Brain microvascular endothelial cell (primary cell): Measurements from ENCODE around the gene GNAO1.

ENCODE experiments used
- DNase-seq: peaks from one replicate; pipeline ENCODE4 v3.0.0-alpha.2; 2020
- H3K27ac ChIP-seq: fragments of 250-450 bp; sonication (Bioruptor Pico); 2 replicates; pipeline ENCODE4 v1.5.1; 2020; ENCODE audit warnings: mild to moderate bottlenecking, moderate library complexity
- H3K27me3 ChIP-seq: fragments of 250-450 bp; sonication (Bioruptor Pico); replicated peaks from 2 replicates; pipeline ENCODE4 v1.5.1; 2020; ENCODE audit warnings: mild to moderate bottlenecking
- H3K36me3 ChIP-seq: fragments of 250-450 bp; sonication (Bioruptor Pico); replicated peaks from 2 replicates; pipeline ENCODE4 v1.5.1; 2020; ENCODE audit warnings: mild to moderate bottlenecking
- H3K4me3 ChIP-seq: 2 replicates; pipeline ENCODE4 v1.5.1; 2011; ENCODE audit warnings: low read depth, mild to moderate bottlenecking, control low read depth, low read length, moderate library complexity
- in situ Hi-C: cut with HindIII; loops from 2 replicates; pipeline ENCODE4 v1.10.0; 2017; ENCODE audit warnings: low sequenced_read_pairs, low pct_ligation_motif_present
- TF ChIP-seq, protein P1 (sequence below): IDR thresholded peaks from 2 replicates; pipeline ENCODE4 v1.5.1; 2011; ENCODE audit warnings: low read depth, mild to moderate bottlenecking, moderate library complexity, low read length, control low read depth, inconsistent platforms; ENCODE audit errors: missing control alignments

The GNAO1 gene

GRCh38 chr16:56190677-56191155 is 573 bp upstream of the GNAO1 start:
- TF ChIP-seq, protein P1, sequence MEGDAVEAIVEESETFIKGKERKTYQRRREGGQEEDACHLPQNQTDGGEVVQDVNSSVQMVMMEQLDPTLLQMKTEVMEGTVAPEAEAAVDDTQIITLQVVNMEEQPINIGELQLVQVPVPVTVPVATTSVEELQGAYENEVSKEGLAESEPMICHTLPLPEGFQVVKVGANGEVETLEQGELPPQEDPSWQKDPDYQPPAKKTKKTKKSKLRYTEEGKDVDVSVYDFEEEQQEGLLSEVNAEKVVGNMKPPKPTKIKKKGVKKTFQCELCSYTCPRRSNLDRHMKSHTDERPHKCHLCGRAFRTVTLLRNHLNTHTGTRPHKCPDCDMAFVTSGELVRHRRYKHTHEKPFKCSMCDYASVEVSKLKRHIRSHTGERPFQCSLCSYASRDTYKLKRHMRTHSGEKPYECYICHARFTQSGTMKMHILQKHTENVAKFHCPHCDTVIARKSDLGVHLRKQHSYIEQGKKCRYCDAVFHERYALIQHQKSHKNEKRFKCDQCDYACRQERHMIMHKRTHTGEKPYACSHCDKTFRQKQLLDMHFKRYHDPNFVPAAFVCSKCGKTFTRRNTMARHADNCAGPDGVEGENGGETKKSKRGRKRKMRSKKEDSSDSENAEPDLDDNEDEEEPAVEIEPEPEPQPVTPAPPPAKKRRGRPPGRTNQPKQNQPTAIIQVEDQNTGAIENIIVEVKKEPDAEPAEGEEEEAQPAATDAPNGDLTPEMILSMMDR, result no peak
- in situ Hi-C loops, result no loop called here
- H3K36me3 ChIP-seq, result no peaks in the 10 kb centered on the region
- no peak overlapping the region for H3K27ac ChIP-seq
- no peak for DNase-seq
- peaks cover 61% of the 10 kb centered on the region for H3K27me3 ChIP-seq
- H3K4me3 ChIP-seq, result peak overlapping the region; percentile 49

GRCh38 chr16:56191835-56192634 is 746 bp downstream of the GNAO1 start:
- peak overlapping the region; percentile 46 for H3K4me3 ChIP-seq
- TF ChIP-seq, protein P1, result no peak
- H3K36me3 ChIP-seq, result no peaks in the 10 kb centered on the region
- DNase-seq, result no peak
- peaks cover 63% of the 10 kb centered on the region for H3K27me3 ChIP-seq
- in situ Hi-C loops, result no loop called here
- no peak overlapping the region for H3K27ac ChIP-seq

DNA sequence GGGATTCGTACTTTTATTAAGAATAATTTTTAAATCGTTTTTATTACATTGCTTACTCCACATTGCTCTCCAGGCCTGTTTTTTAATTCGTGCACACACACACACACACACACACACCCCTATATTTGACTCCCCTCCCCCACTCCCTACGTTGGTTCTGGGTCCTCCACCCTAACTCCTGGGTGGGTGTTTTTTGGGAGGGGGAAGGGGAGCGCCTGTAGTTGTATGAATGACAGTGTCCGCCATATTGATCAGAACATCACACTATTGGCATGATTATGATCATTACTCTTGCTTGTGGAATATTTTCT is 1.3 kb downstream of the GNAO1 start:
- Histone ChIP-seq H3K27me3 (peaks cover 60% of the 10 kb centered on the region), H3K27ac (no peak overlapping the region), H3K36me3 (no peaks in the 10 kb centered on the region), H3K4me3 (no peak overlapping the region)
- TF ChIP-seq, protein P1, result no peak
- in situ Hi-C loops, result no loop called here
- no peak for DNase-seq

GRCh38 chr16:56192986-56193945 is 2.0 kb downstream of the GNAO1 start:
- peaks cover 60% of the 10 kb centered on the region for H3K27me3 ChIP-seq

DNA sequence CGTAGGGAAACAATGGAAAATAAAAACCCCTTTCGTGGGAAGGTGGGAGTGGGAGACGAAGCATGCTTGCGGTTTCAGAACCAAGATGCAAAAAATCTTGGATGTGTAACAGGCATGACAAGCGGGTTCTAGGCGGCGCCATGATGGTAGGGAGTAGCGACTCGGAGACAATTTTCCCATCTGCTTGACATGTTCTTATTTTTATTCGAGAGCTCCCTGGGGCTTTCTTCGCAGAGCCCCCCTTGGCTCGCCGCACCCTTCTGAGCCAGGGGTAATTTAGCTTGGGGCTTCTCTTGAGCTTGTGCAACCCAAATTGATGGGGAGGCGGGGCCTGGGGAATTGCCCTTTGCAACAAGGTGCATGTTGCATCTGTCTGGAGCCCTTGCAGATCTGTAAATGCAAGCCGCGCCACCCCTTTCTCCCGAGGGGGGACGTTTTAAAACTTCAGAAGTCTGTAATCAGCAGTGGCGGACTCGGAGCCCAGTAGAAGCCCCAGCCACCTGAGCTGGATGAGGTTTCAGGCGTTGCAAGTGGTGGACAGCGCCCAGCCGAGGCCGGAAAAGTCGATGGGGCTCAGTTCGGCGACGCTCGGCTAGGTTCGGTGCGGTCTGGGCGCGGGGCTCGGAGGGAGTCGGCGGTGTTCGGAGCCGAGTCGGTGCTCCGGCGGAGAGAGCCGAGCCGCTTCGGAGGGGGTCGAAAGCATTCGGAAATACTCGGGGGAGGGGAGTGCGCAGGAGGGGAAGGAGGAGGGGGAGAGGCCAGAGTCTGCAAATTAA is 2.9 kb downstream of the GNAO1 start:
- no peak overlapping the region for H3K27ac ChIP-seq
- no peak overlapping the region for H3K4me3 ChIP-seq
- peak; percentile 54 for DNase-seq
- TF ChIP-seq, protein P1, result no peak
- in situ Hi-C loops, result no loop called here
- no peaks in the 10 kb centered on the region for H3K36me3 ChIP-seq
- H3K27me3 ChIP-seq, result peaks cover 55% of the 10 kb centered on the region

More at GRCh38 chr16:56192986-56193945, 2.0 kb downstream of the GNAO1 start:
- Histone ChIP-seq H3K36me3 (no peaks in the 10 kb centered on the region), H3K27ac (no peak overlapping the region), H3K4me3 (no peak overlapping the region)
- DNase-seq, result no peak
- in situ Hi-C loops, result no loop called here
- TF ChIP-seq, protein P1, result no peak
